Endothelial cell of umbilical vein (primary cell): ENCODE results near the gene CALN1. TPM values are rescaled to one million over a fixed set of nuclear protein-coding genes. Genes with fewer than 3 reads are reported as not detected.

Source experiments
- BruUV-seq: library from RNA; stranded (reverse); fragments of 400-500 nt; replicated peaks from 2 replicates; lab custom pipeline; 2021; lab: Mats Ljungman, UMichigan
- CTCF ChIA-PET: fragments of 300-600, 350-600 bp; sonication (Branson Sonifier 250); formaldehyde crosslinking; loops from one replicate; lab custom pipeline; 2021; ENCODE audit warnings: antibody characterized with exemption, inconsistent platforms; lab: Charles Lee
- POLR2A ChIA-PET: fragments of 300-600, 350-600 bp; sonication (Branson Sonifier 250); formaldehyde crosslinking; loops from one replicate; lab custom pipeline; 2021; ENCODE audit warnings: antibody characterized with exemption, inconsistent platforms; lab: Charles Lee
- DNase-seq: peaks from one replicate; pipeline ENCODE4 v3.0.0-alpha.2; 2011; ENCODE audit warnings: low read depth, low spot score
- FAIRE-seq: peaks from 2 replicates; lab custom pipeline; 2011; peaks lifted over from hg19 to GRCh38; lab: Jason Lieb, UNC
- H2AFZ ChIP-seq: 2 replicates; pipeline ENCODE4 v1.6.0; 2012; ENCODE audit warnings: low read depth, low read length, control low read depth, inconsistent platforms
- H3K27ac ChIP-seq: 2 replicates; pipeline ENCODE4 v1.5.1; 2011; ENCODE audit warnings: low read depth, mild to moderate bottlenecking, control low read depth, low read length, moderate library complexity; ENCODE audit not compliant: insufficient read depth
- H3K27me3 ChIP-seq, 2 experiments: 2 replicates each; pipeline versions ENCODE4 v1.6.0 to v1.6.1; 2011; ENCODE audit warnings: low read length in 2 of 2, mixed read lengths in 1 of 2; ENCODE audit not compliant: control insufficient read depth in 2 of 2, insufficient read depth in 2 of 2
- H3K36me3 ChIP-seq, 2 experiments: 2 replicates in 1 of 2; 3 replicates in 1 of 2; pipeline ENCODE4 v1.5.1; 2011; ENCODE audit warnings: low read length in 2 of 2, mild to moderate bottlenecking in 1 of 2, moderate library complexity in 1 of 2; ENCODE audit not compliant: control insufficient read depth in 2 of 2, insufficient read depth in 2 of 2; ENCODE audit errors: extremely low read depth in 1 of 2
- H3K4me1 ChIP-seq: 3 replicates; pipeline ENCODE4 v1.5.1; 2011; ENCODE audit warnings: mild to moderate bottlenecking, low read length; ENCODE audit not compliant: control insufficient read depth, insufficient read depth; ENCODE audit errors: extremely low read depth
- H3K4me2 ChIP-seq: 2 replicates; pipeline ENCODE4 v1.6.1; 2011; ENCODE audit warnings: low read length, control low read depth, mixed read lengths; ENCODE audit not compliant: insufficient read depth
- H3K4me3 ChIP-seq, 3 experiments: fragments of 200-600 bp in 1 of 3; sonication (generic), shearing (Covaris generic) in 1 of 3; replicated peaks in 1 of 3; 2 replicates each; pipeline ENCODE4 v1.5.1; 2011 to 2016; ENCODE audit warnings: control low read depth in 3 of 3, low read length in 3 of 3, mild to moderate bottlenecking in 2 of 3, inconsistent platforms in 1 of 3, low read depth in 1 of 3, moderate library complexity in 1 of 3; ENCODE audit not compliant: insufficient read depth in 1 of 3
- H3K79me2 ChIP-seq: 2 replicates; pipeline ENCODE4 v1.6.0; 2012; ENCODE audit warnings: low read length, inconsistent platforms; ENCODE audit not compliant: control insufficient read depth, insufficient read depth
- H3K9ac ChIP-seq: replicated peaks from 2 replicates; pipeline ENCODE3; 2011; ENCODE audit warnings: low read length, control low read depth; ENCODE audit not compliant: insufficient read depth; ENCODE audit errors: extremely low read depth
- H3K9me1 ChIP-seq: replicated peaks from 3 replicates; pipeline ENCODE4 v1.6.0; 2011; ENCODE audit warnings: mild to moderate bottlenecking, low read length; ENCODE audit not compliant: control insufficient read depth, insufficient read depth; ENCODE audit errors: extremely low read depth
- H3K9me3 ChIP-seq: replicated peaks from 2 replicates; pipeline ENCODE4 v1.5.1; 2012; ENCODE audit warnings: low read length, inconsistent platforms; ENCODE audit not compliant: control insufficient read depth, insufficient read depth
- H4K20me1 ChIP-seq: replicated peaks from 2 replicates; pipeline ENCODE3; 2011; ENCODE audit warnings: mild to moderate bottlenecking, low read length; ENCODE audit not compliant: control insufficient read depth, insufficient read depth; ENCODE audit errors: extremely low read depth
- EZH2 ChIP-seq: IDR thresholded peaks from 2 replicates; pipeline ENCODE4 v1.6.1; 2012; ENCODE audit warnings: borderline replicate concordance, low read depth, mild to moderate bottlenecking, moderate library complexity, low read length, inconsistent platforms; ENCODE audit not compliant: severe bottlenecking
- FOS ChIP-seq: IDR thresholded peaks from 2 replicates; pipeline ENCODE4 v1.6.1; 2011; ENCODE audit warnings: mild to moderate bottlenecking, low read length, moderate library complexity, borderline replicate concordance; ENCODE audit not compliant: insufficient read depth
- GATA2 ChIP-seq: IDR thresholded peaks from 2 replicates; pipeline ENCODE4 v1.7.0; 2011; ENCODE audit warnings: low read depth, mild to moderate bottlenecking, moderate library complexity, mixed read lengths, low read length; ENCODE audit not compliant: insufficient read length, insufficient read depth
- JUN ChIP-seq: IDR thresholded peaks from 2 replicates; pipeline ENCODE4 v1.6.1; 2011; ENCODE audit warnings: borderline replicate concordance, low read depth; ENCODE audit not compliant: insufficient read length, insufficient read depth
- MAX ChIP-seq: IDR thresholded peaks from 2 replicates; pipeline ENCODE4 v1.6.1; 2011; ENCODE audit not compliant: insufficient read depth, insufficient read length
- MYC ChIP-seq: IDR thresholded peaks from one replicate; pipeline ENCODE4 v1.6.1; 2011; ENCODE audit warnings: mild to moderate bottlenecking, low read depth, low read length
- POLR2A ChIP-seq: IDR thresholded peaks from 2 replicates; pipeline ENCODE4 v1.6.1; 2012; ENCODE audit warnings: low read depth, mild to moderate bottlenecking, control low read depth, low read length
- POLR2AphosphoS5 ChIP-seq: IDR thresholded peaks from 2 replicates; pipeline ENCODE4 v1.6.1; 2012; ENCODE audit warnings: low read depth, mild to moderate bottlenecking, control low read depth, low read length, moderate library complexity; ENCODE audit not compliant: insufficient read depth
- dilution Hi-C: fragments of 300-500 bp; cut with MboI; formaldehyde crosslinking; loops from one replicate; pipeline ENCODE4 v1.15.0; 2019; ENCODE audit warnings: low sequenced_read_pairs; ENCODE audit not compliant: extremely low pct_ligation_motif_present
- intact Hi-C: fragments of 100-400 bp; cut with micrococcal nuclease; formaldehyde crosslinking; loops from one replicate; pipeline ENCODE4 v1.10.0; 2022
- polyA plus RNA-seq, 4 experiments: library from polyadenylated mRNA; depleted of rRNA in 3 of 4; stranded (reverse) in 3 of 4; unstranded in 1 of 4; fragments of >200 nt; gene quantifications; 2 replicates each; pipeline versions ENCODE4 v1.2.1 to v1.2.3, GENCODE V29; 2011 to 2012; ENCODE audit warnings: missing spikeins in 1 of 4
- total RNA-seq: library from RNA; stranded (reverse); gene quantifications from 2 replicates; pipeline ENCODE4 v1.2.3, GENCODE V29; 2021
- TF ChIP-seq, protein P1 (sequence below), 2 donors: IDR thresholded peaks; 1 replicate in 1 of 2; 2 replicates in 1 of 2; pipeline ENCODE4 v1.5.1; 2011; ENCODE audit warnings: low read length in 2 of 2, mild to moderate bottlenecking in 2 of 2, moderate library complexity in 2 of 2, control low read depth in 1 of 2, inconsistent platforms in 1 of 2, low read depth in 1 of 2; ENCODE audit not compliant: insufficient read depth in 1 of 2; ENCODE audit errors: extremely low read depth in 1 of 2

CALN1 gene
- total and polyA plus RNA-seq, 2 donors (not counting 3 experiments of a cell fraction or from before 2014, with no cell fraction given): not detected

GRCh38 chr7:72268090-72268489 is 144.0 kb downstream of the CALN1 start:
- no peak overlapping the region for H2AFZ ChIP-seq
- H3K27me3 ChIP-seq: no peaks in the 10 kb centered on the region
- H4K20me1 ChIP-seq: no peaks in the 10 kb centered on the region
- no peak overlapping the region for H3K9ac ChIP-seq
- DNase-seq: no peak
- no TSS peak for BruUV-seq
- H3K9me1 ChIP-seq: no peaks in the 10 kb centered on the region
- H3K79me2 ChIP-seq: no peaks in the 10 kb centered on the region
- intact Hi-C loops (no loop called here), dilution Hi-C loops (no loop called here)
- TF ChIP-seq MAX (no peak), POLR2A (no peak), JUN (no peak), POLR2AphosphoS5 (no peak), EZH2 (no peak), FOS (no peak), GATA2 (no peak), MYC (no peak)
- TF ChIP-seq, protein P1, sequence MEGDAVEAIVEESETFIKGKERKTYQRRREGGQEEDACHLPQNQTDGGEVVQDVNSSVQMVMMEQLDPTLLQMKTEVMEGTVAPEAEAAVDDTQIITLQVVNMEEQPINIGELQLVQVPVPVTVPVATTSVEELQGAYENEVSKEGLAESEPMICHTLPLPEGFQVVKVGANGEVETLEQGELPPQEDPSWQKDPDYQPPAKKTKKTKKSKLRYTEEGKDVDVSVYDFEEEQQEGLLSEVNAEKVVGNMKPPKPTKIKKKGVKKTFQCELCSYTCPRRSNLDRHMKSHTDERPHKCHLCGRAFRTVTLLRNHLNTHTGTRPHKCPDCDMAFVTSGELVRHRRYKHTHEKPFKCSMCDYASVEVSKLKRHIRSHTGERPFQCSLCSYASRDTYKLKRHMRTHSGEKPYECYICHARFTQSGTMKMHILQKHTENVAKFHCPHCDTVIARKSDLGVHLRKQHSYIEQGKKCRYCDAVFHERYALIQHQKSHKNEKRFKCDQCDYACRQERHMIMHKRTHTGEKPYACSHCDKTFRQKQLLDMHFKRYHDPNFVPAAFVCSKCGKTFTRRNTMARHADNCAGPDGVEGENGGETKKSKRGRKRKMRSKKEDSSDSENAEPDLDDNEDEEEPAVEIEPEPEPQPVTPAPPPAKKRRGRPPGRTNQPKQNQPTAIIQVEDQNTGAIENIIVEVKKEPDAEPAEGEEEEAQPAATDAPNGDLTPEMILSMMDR (IDR thresholded peaks at IDR 0.05; ENCODE audit: extremely low read depth in 1 of 2, insufficient read depth in 1 of 2, low read depth in 1 of 2, low read length in 2 of 2): no peak
- ChIA-PET POLR2A (no interaction called here), CTCF (no interaction called here)
- no peaks in the 10 kb centered on the region for H3K36me3 ChIP-seq
- H3K4me3 ChIP-seq: no peak overlapping the region
- H3K27ac ChIP-seq: no peak overlapping the region
- peaks cover 2% of the 10 kb centered on the region for H3K9me3 ChIP-seq
- H3K4me1 ChIP-seq: no peaks in the 10 kb centered on the region
- no peak overlapping the region for H3K4me2 ChIP-seq
- no peak for FAIRE-seq
